K562 (cell line): ENCODE data around the gene ATM. TPM values are rescaled to one million over a fixed set of nuclear protein-coding genes. Genes with fewer than 3 reads are reported as not detected.

ENCODE experiments used
- ARID1B ChIP-seq: fragments of 450-650 bp; IDR thresholded peaks from 2 replicates; pipeline ENCODE4 v1.6.1; 2016; ENCODE audit warnings: antibody characterized with exemption, mild to moderate bottlenecking, inconsistent platforms
- ATF6 ChIP-seq: sonication (generic); formaldehyde crosslinking; IDR thresholded peaks from 2 replicates; pipeline ENCODE4 v1.4.0; 2020; ENCODE audit warnings: mild to moderate bottlenecking, missing genetic modification reagents
- CBX2 ChIP-seq: fragments of 200-600 bp; sonication (generic); IDR thresholded peaks from one replicate; pipeline ENCODE4 v1.6.1; 2012; ENCODE audit warnings: mild to moderate bottlenecking, low read length, inconsistent platforms; ENCODE audit not compliant: insufficient read depth, poor library complexity, severe bottlenecking
- DMBX1 ChIP-seq: fragments of 250-450 bp; sonication (Bioruptor Pico); IDR thresholded peaks from 2 replicates; pipeline ENCODE4 v1.8.0; 2022; ENCODE audit warnings: inconsistent platforms, mild to moderate bottlenecking, moderate library complexity, borderline replicate concordance
- DNMT1 ChIP-seq: fragments of 450-650 bp; IDR thresholded peaks from 2 replicates; pipeline ENCODE4 v1.6.1; 2016; ENCODE audit warnings: antibody characterized with exemption, mild to moderate bottlenecking
- ELF1 ChIP-seq: fragments of 200-800 bp; sonication (Bioruptor generic); IDR thresholded peaks from 2 replicates; pipeline ENCODE4 v1.6.1; 2016; ENCODE audit warnings: missing genetic modification characterization, missing compliant biosample characterization
- FOSL1 ChIP-seq: fragments of 200-800 bp; sonication (Bioruptor generic); conservative IDR thresholded peaks from 2 replicates; pipeline ENCODE4 v1.6.1; 2016; ENCODE audit warnings: missing genetic modification characterization, missing compliant biosample characterization
- HNRNPK ChIP-seq: fragments of 200-400 bp; formaldehyde crosslinking; IDR thresholded peaks from one replicate; pipeline ENCODE4 v1.6.1; 2018; ENCODE audit warnings: mild to moderate bottlenecking, low read depth, low read length; ENCODE audit not compliant: poor library complexity, severe bottlenecking
- MTA1 ChIP-seq: fragments of 450-650 bp; IDR thresholded peaks from 2 replicates; pipeline ENCODE4 v1.6.1; 2017; ENCODE audit warnings: borderline replicate concordance
- MTA2 ChIP-seq: fragments of 450-650 bp; IDR thresholded peaks from 2 replicates; pipeline ENCODE4 v1.6.1; 2016; ENCODE audit warnings: low read depth
- SMAD4 ChIP-seq: fragments of 250-450 bp; sonication (Bioruptor Pico); conservative IDR thresholded peaks from 2 replicates; pipeline ENCODE4 v1.8.0; 2021; ENCODE audit warnings: inconsistent platforms, mild to moderate bottlenecking, moderate library complexity
- ZNF124 ChIP-seq: sonication (generic); formaldehyde crosslinking; IDR thresholded peaks from 2 replicates; pipeline ENCODE4 v1.8.1; 2022; ENCODE audit warnings: missing genetic modification reagents
- ZNF280A ChIP-seq: fragments of 450-650 bp; IDR thresholded peaks from 2 replicates; pipeline ENCODE4 v1.6.1; 2018; ENCODE audit warnings: mild to moderate bottlenecking, low read depth; ENCODE audit not compliant: partially characterized antibody
- ZNF318 ChIP-seq, 2 experiments: fragments of 450-650 bp; IDR thresholded peaks; 2 replicates each; pipeline ENCODE4 v1.6.1; 2016; ENCODE audit warnings: mild to moderate bottlenecking in 2 of 2, borderline replicate concordance in 1 of 2, low read depth in 1 of 2, moderate library complexity in 1 of 2
- ZNF354B ChIP-seq: fragments of 250-450 bp; sonication (Bioruptor Pico); IDR thresholded peaks from 2 replicates; pipeline ENCODE4 v1.4.0; 2020
- polyA plus RNA-seq, 8 experiments: library from polyadenylated mRNA; depleted of rRNA in 4 of 8; stranded (reverse) in 5 of 8; unstranded in 3 of 8; fragments of >200 nt; fragmentation: Nextera tagmentation in 2 of 8; fragmentation: Illumina TruSeq in 1 of 8; extraction: Ambion mirVana in 2 of 8; extraction: Trizol in 1 of 8; gene quantifications; 2 replicates each; pipeline versions ENCODE4 v1.2.1 to v1.2.3, GENCODE V29; 2011 to 2014; ENCODE audit warnings: inconsistent platforms in 1 of 8, missing spikeins in 1 of 8
- total RNA-seq, 7 experiments: library from RNA; depleted of rRNA in 6 of 7; stranded (reverse); fragments of >200 nt in 6 of 7; fragmentation: Illumina TruSeq in 2 of 7; extraction: Trizol in 2 of 7; gene quantifications; 2 replicates each; pipeline versions ENCODE4 v1.2.1 to v1.2.3, GENCODE V29; 2011 to 2021; ENCODE audit warnings: low replicate concordance in 1 of 7

ATM gene
- total and polyA plus RNA-seq, 9 of the 15 experiments (the other 6 are each of a cell fraction or from before 2014, with no cell fraction given), result 8.3 to 46.8 (median 26.2) TPM

DNA sequence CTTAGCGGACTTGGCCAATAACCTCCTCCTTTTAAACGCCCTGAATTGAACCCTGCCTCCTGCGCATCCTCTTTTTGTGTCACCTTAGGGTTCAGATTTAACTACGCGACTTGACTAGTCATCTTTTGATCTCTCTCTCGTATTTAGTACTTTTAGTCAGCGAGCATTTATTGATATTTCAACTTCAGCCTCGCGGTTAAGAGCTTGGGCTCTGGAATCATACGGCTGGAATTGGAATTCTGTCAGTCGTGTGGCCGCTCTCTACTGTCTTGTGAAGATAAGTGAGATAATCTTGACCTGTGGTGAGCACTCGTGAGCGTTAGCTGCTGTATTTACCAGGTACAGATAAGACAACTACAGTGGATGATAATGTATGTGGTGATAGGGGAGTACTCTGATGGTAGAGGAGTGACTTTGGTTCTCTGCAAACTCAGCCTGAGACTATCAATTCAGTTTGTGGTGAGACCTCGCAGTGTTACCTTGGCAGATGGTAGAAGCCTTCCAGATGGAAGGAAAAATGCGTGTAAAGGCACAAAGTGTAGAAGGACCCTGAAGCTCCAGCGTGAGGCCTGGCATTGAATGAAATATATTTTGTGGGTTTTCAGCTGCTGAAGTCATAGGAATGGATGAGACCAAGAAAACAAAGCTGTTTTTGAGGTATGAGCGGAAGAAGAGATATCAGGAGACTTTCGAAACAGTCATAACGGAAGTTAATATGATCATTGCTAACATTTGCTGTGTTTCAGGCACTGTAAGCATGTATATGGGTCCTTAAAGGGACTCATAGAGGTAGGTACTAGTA, 682 bp downstream of the ATM start (continued):
- TF ChIP-seq ATF6 (CRISPR knock-in tag) (peak; percentile 7; the same call in 1 of the 2 replicates), CBX2 (no peak), DNMT1 (no peak), MTA1 (peak; percentile 32; the same call in 1 of the 2 replicates), ZNF318 (IDR thresholded peaks at IDR 0.05; ENCODE audit: borderline replicate concordance in 1 of 2, low read depth in 1 of 2) (peak in 1 of 2 experiments; percentile 49; a peak in 1 of 4 replicates), DMBX1 (peak; percentile 36; the same call in 1 of the 2 replicates), ARID1B (peak; percentile 95), ZNF354B (CRISPR knock-in tag) (no peak), ZNF280A (no peak), ZNF124 (no peak), FOSL1 (tag) (peak; percentile 62; the same call in 1 of the 2 replicates), MTA2 (peak; percentile 89), SMAD4 (CRISPR knock-in tag) (0 out of 2 replicates have a peak, but pooled peaks have one; percentile 45), HNRNPK (no peak), ELF1 (tag) (no peak)
